Measurements from ENCODE around the gene TMEM242. TPM values are rescaled to one million over a fixed set of nuclear protein-coding genes. Genes with fewer than 3 reads are reported as not detected.
A peak's percentile ranks its signal among the peaks of the same experiment; 100 is the strongest.

TMEM242 gene
- total and polyA plus RNA-seq, 8 donors = 3.4 to 6.2 (median 4.5) TPM

GRCh38 chr6:157307661-157308060, 15.7 kb downstream of the TMEM242 start:
- ATAC-seq (no peak), FAIRE-seq (no peak), DNase-seq (no peak)
- H3K9me3 ChIP-seq = no peaks in the 10 kb centered on the region
- no peaks in the 10 kb centered on the region for H3K27me3 ChIP-seq
- no peak overlapping the region for H3K27ac ChIP-seq
- WGBS, 2 donors = 83 to 87% methylated on average over 5 of the region's 5 CpGs
- H3K36me3 ChIP-seq = no peaks in the 10 kb centered on the region
- no peak overlapping the region for H3K4me3 ChIP-seq
- intact Hi-C loops (cut with DNase I) = no loop called here
- TF ChIP-seq CTCF (IDR thresholded peaks at IDR 0.05) = no peak
- H3K4me1 ChIP-seq = peaks cover 4 to 13% (median 13%) of the 10 kb centered on the region in 3 donors

- FAIRE-seq = no peak
- TF ChIP-seq CTCF (IDR thresholded peaks at IDR 0.05) = no peak
- Histone ChIP-seq H3K4me3 (peak overlapping the region in 1 of 4 donors; percentile 15), H3K27me3 (no peaks in the 10 kb centered on the region), H3K4me1 (peaks cover 4 to 13% (median 13%) of the 10 kb centered on the region in 3 donors), H3K9me3 (no peaks in the 10 kb centered on the region), H3K36me3 (no peaks in the 10 kb centered on the region), H3K27ac (peak overlapping the region in 1 of 4 donors; percentile 46)
- DNase-seq = no peak
- intact Hi-C loops (cut with DNase I) = no loop called here
- peak in 3 of 4 donors; percentile 6 to 34 (median 30) for ATAC-seq
- 80 to 83% methylated on average over 9 of the region's 9 CpGs for WGBS, 2 donors
These were observed 17.4 kb downstream of the TMEM242 start for GRCh38 chr6:157305670-157306653.

- intact Hi-C loops (cut with DNase I) = no loop called here
- Histone ChIP-seq H3K4me3 (peak overlapping the region in 1 of 4 donors; percentile 15), H3K27me3 (no peaks in the 10 kb centered on the region), H3K4me1 (peaks cover 4 to 13% (median 13%) of the 10 kb centered on the region in 3 donors), H3K9me3 (no peaks in the 10 kb centered on the region), H3K27ac (peak overlapping the region in 2 of 4 donors; percentile 25 to 46), H3K36me3 (no peaks in the 10 kb centered on the region)
- no peak for TF ChIP-seq CTCF (IDR thresholded peaks at IDR 0.05)
- DNase-seq = no peak
- no peak for FAIRE-seq
- peak; percentile 71 to 83 (median 76) for ATAC-seq
- 54 to 62% methylated on average over 12 of the region's 12 CpGs for WGBS, 2 donors
These were observed 18.2 kb downstream of the TMEM242 start for GRCh38 chr6:157304899-157305663.

- no peak for TF ChIP-seq CTCF (IDR thresholded peaks at IDR 0.05)
- DNase-seq (no peak), ATAC-seq (peak in 2 of 4 donors; percentile 18 to 28), FAIRE-seq (no peak)
- 58% methylated on average over 4 of the region's 4 CpGs for WGBS, 2 donors
- Histone ChIP-seq H3K4me1 (peaks cover 4 to 13% (median 13%) of the 10 kb centered on the region in 3 donors), H3K4me3 (no peak overlapping the region), H3K27me3 (no peaks in the 10 kb centered on the region), H3K9me3 (no peaks in the 10 kb centered on the region), H3K36me3 (no peaks in the 10 kb centered on the region), H3K27ac (no peak overlapping the region)
- intact Hi-C loops (cut with DNase I) = no loop called here
These were observed 20.6 kb downstream of the TMEM242 start for GRCh38 chr6:157302736-157303135.
